Measurements from ENCODE around the gene SYT12.

DNA sequence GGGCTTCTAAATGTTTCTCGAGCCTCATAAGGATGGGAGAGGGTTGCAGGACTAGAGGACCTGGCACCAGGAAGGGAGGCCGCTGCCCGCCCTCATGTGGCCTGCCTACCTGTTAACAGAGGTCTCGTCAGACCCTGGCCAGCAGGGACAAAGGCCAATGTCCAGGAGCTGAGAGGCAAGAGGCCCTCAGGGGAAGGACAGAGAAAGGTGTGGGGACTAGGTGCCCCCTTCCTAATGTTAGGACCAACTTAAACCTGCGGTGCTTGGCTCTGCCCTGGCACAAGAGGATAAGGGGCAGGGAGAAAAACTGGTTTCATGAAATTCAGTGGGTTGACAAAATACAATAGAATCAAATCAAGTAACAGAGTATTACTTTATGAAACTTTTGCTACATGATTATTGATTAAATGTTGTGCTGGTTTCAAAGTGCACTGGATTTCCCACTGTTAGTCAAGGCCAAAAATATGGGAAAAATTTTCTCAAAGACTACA, 20.0 kb upstream of the SYT12 start:
- no peak for TF ChIP-seq POLR2A (IDR thresholded peaks at IDR 0.05; ENCODE audit: low read depth, low read length)
- TF ChIP-seq TAF1 (IDR thresholded peaks at IDR 0.05; ENCODE audit: low read depth, low read length), result no peak
- no peak for TF ChIP-seq POU2F2 (IDR thresholded peaks at IDR 0.05; ENCODE audit: low read depth, low read length)
- no peak for TF ChIP-seq POLR2AphosphoS5 (IDR thresholded peaks at IDR 0.05; ENCODE audit: low read depth, low read length)

All from GM12891 (cell line).